Thyroid gland (tissue), 4 donors: Measurements from ENCODE around the gene KRT76.

Experiments
- POLR2A ChIP-seq, 2 donors: fragments of 450-650 bp; IDR thresholded peaks; one replicate each; pipeline ENCODE4 v1.6.1; 2017; ENCODE audit warnings: antibody characterized with exemption in 2 of 2, mild to moderate bottlenecking in 2 of 2, moderate library complexity in 1 of 2
- TF ChIP-seq, protein P1 (sequence below), 6 experiments: fragments of 200-600 bp in 3 of 6; fragments of 450-650 bp in 3 of 6; sonication (generic) in 3 of 6; IDR thresholded peaks; one replicate each; pipeline ENCODE4 v1.5.1; 2016 to 2019; ENCODE audit warnings: antibody characterized with exemption in 6 of 6, mild to moderate bottlenecking in 2 of 6, inconsistent platforms in 1 of 6, moderate library complexity in 1 of 6

DNA sequence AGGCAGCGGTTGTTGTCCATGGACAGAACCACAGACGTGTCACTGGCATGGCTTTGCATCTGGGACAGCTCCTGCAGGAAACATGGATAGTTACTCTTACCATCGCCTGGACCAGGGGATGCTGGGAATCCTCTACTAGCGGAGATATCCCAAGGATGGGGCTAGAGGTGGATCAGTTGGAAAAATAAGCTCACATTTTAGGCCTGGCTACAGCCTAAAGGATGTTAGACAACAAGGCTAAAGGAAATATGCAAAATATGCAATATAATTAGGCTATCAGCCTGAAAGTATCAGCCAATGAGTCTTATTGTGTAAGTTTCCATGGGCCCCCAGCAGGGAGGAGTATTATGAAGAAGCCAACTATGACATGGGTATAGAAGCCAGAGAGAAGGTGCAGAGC, 5.0 kb downstream of the KRT76 start:
- TF ChIP-seq POLR2A (IDR thresholded peaks at IDR 0.05) = no peak
- TF ChIP-seq, protein P1, sequence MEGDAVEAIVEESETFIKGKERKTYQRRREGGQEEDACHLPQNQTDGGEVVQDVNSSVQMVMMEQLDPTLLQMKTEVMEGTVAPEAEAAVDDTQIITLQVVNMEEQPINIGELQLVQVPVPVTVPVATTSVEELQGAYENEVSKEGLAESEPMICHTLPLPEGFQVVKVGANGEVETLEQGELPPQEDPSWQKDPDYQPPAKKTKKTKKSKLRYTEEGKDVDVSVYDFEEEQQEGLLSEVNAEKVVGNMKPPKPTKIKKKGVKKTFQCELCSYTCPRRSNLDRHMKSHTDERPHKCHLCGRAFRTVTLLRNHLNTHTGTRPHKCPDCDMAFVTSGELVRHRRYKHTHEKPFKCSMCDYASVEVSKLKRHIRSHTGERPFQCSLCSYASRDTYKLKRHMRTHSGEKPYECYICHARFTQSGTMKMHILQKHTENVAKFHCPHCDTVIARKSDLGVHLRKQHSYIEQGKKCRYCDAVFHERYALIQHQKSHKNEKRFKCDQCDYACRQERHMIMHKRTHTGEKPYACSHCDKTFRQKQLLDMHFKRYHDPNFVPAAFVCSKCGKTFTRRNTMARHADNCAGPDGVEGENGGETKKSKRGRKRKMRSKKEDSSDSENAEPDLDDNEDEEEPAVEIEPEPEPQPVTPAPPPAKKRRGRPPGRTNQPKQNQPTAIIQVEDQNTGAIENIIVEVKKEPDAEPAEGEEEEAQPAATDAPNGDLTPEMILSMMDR (IDR thresholded peaks at IDR 0.05) = no peak
